ENCODE data around the gene SBNO1.
"Not testable (repeated sequence)": the region's sequence is repeated elsewhere in the genome, so short reads cannot be mapped to it uniquely, and the experiment has no call there.

The SBNO1 gene

DNA sequence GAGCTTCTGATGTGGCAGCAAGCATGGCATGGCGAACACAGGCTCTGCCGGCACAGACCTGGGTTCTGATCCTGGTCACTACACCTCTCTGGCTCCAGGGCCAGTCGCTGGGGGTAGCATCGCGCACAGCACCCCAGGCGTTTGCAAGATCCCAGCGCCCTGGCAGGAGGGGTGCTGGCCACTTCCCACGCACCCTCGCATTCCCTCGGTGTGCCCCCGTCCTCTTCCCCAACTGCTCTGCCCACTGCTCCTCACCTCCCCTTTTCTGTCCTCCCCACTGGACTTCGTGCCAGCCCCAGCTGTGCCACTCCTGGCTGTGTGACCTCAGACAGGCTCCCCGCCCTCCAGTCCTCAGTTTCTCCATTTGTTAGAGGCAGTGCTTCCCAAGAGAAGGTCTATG lies 95.8 kb downstream of the SBNO1 start:
- DNase-seq: no peak

DNA sequence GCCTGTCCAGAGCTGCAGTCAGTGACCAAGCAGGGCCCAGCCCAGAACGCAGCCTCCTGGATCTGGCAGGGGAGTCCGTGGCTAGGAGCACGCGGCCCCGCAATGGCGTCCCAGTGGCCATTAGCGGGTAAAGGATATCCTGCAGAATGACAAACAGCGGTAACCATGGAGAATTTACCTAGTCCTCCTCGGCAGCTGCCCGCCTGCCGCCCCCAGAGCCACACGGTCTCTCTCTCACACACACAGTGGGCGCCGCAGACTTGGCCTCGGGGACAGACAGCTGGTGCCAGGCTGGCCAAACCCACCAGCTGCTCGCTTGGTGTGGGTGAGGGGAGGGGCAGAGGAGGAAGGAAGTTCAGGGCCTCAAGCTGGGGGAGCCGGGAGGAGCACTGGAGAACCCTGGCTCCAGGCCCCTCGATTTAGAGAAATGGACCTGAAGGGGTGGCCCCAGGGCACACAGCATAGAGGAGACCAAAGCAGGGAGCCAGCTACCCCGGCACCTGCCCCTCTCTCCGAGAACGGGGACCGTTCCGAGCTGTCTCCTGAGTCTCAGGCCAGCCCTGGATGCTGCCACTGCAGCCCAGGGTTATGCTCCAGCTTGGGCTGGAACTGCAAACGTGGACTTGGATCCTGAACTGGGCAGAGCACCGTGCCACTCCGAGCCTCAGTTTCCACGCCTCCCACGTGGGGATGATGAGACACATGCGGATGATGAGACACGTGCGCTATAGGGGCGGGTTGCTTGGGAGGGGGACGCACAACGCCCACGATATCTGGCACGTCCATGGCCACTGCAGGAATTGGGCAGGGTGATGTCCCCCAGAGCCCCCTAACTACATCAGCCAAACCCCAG lies 96.4 kb downstream of the SBNO1 start:
- DNase-seq: no peak

DNA sequence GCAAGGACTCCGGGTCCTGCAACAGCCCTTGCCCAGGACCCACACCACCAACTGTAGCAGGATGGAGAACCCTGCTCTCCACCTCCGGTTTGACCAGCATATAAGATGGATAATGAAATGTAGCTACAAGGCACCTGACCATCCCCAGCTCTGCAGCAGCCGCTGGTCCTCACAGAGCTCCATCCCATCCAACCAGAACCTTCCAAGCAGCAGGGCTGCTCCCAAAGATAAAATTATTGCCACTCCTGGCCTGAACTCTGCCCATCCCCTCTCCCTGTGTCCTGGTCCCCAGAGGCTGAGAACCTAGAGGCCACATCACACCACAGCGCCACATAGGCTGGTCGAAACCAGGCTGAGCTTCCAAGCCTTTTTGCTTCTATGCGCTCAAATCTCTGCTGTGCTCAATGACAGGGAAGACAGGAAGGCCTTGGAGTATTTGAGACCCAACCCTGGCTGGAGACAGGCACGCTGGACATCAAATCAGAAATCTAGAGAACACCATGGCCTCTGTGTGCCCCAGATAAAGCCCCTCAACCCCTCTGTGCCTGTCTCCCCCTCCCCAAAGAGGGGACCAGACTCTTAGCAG lies 97.2 kb downstream of the SBNO1 start:
- DNase-seq: no peak

DNA sequence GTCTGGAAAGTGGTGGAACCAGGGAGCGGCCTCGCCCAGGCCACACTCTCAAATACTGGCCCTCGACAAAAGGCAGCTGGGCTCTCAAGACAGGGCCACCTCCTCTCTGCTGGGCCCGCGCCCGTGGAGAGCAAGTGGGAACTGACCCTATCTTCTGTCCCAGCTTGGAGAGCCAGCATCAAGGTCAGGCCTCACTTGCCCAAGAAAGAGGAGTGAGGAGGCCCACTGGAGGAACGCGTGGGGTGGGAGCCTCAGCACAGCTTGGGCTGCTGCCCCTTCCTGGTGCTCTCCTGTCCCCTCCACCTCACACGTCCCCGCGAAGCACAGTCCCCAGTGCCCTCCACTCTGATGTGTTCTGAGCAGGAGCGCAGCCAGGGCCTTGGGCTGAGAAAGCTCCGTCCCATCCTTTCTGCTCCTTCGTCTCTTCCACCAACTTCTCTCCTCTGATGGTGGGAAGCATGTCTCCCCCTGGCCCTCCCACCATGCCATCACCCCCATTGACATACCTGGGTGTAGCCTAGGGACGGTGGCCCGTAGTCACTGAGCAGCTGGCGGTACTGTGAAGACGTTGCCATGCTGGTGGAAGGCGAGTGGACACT lies 97.9 kb downstream of the SBNO1 start:
- DNase-seq: no peak

DNA sequence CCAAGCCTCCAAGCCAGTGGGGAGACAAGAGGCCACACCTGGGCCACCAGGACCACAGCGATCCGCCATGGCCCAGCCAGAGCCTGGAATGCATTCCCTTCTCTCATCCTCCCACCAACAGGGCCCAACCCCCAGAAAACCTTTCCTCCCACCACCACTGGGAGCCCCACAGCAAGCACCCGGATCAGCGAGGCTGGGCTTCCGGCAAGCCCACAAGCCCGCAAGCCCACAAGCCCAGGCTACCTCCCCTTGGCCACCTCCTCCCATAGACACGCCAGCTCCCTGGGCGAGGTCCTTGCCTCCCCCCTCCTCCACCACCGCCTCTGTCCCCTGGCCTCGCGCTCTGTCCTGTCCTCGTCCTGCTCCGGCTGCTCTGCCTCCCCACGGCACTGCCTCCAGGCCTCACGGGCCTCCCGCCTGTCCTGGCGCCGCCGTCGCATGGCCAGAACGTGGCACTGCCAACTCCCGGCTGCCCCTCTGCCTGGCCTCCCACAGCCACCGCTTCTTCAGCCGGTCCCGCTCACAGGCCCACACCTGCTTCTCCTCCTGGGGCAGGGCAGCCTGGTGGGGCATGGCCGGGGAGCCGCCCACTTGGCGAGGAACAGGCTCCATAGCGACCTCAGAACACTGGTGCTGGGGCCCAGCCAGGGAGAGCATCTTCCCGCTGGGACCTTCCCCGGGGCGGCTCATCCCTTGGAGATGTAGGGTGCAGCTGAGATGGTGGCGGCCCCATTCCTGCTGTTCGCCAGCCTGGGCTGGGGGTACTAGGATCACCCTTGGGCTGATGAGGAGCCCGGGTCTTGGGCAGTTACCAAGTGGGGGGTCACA lies 98.6 kb downstream of the SBNO1 start:
- no peak for DNase-seq

DNA sequence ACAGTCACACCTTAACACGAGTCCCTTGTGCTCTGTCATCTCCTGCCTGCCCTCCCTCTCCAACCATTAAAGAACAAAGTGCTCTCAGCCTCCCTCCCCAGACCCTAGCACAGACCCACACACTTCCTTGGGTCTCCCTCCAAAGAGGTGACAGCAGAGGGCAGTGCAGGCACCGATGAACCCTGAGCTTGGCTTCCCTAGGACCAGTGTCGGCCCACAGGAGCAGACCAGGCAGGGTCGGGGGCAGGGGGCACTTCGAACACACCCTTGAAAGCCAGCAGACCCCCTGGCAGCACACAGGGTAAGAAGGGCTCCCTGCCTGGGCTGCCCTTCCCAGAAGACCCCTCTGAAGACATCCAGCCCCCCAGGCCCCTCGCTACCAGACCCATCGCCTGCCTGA lies 100.0 kb downstream of the SBNO1 start:
- no peak for DNase-seq

DNA sequence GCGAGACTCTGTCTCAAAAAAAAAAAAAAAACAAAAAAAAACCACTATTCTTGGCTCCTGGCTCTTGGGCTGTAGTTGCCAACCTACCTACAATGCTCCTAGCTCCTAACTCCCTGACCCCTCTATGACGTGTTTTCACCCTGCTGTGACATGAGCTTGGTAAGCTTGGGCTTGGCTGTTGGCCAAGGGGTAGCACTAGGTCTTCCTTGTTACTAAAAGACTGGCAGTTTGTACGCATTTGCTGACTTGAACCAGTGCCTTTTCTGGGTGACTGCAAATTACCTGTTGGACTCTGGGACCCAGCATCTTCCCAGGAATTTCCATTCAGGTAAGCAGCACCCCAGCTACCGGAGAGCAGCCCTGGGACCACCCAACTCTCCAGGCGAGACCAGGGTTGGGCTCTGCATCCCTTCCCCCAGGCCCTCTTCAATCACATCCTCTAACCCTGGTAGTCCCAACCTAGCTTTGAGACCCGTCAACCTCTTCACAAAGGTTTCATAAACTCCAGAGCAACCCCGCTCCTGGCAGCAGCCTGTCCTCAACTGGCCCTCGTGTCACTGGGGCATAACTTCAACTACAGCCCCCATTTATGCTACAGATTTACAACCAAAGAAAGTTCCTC lies 101.3 kb downstream of the SBNO1 start:
- no peak for DNase-seq

DNA sequence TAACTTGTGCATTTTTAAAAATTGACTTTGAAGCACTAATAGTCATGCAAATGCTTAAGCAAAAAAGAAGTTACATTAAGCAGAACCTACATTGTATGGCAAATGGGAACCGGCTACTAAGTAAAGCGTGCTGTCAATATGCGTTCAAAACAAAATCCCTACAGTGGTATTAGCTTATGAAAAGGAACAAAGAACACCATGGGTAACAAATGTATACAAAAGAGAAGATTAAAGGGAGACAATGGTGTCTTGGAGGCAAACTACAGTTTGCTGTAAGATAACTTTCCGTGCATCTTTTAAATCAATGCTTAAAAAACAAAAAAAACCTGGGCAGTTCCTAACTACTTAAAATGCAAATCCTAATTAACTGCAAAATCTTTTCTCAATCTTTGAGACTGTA lies 103.5 kb downstream of the SBNO1 start:
- DNase-seq: no peak

DNA sequence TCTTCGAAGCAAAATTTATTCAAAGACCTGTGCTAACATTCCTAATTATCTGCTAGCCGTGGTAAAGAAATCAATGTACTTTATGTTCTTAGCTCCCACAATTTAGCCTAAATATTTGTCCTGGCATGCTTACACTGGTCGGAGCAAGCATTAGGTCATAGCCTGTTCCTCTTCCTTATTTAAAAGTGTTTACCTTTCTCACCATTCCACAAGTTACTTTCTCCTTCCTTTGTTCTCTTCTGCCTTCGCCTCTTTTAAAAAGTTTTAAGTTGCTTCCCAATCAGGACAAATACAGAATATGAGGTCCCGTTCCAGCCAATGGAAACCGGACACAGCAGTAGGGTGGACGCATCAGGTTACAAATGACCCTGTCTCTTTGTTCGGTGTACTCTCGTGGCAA lies 104.6 kb downstream of the SBNO1 start:
- DNase-seq: no peak

DNA sequence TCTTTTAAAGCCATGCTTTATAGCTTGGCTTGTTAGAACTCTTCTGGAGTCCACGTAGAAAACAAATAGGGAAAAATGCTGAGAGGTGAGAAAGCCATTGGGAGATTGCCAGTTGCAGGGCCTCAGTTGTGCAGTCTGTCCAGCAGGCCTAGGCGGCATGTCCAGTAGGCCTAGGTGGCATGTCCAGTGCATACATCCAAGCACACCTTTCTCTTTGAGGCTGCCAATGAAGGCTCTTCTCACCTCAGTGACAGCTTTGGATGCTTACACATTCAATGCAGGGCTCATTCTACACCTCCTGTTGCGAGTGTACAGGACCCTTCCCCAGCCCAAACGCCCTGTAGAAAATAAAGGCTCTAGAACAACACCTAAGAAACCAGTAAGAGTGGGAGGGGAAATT lies 106.1 kb downstream of the SBNO1 start:
- no peak for DNase-seq

DNA sequence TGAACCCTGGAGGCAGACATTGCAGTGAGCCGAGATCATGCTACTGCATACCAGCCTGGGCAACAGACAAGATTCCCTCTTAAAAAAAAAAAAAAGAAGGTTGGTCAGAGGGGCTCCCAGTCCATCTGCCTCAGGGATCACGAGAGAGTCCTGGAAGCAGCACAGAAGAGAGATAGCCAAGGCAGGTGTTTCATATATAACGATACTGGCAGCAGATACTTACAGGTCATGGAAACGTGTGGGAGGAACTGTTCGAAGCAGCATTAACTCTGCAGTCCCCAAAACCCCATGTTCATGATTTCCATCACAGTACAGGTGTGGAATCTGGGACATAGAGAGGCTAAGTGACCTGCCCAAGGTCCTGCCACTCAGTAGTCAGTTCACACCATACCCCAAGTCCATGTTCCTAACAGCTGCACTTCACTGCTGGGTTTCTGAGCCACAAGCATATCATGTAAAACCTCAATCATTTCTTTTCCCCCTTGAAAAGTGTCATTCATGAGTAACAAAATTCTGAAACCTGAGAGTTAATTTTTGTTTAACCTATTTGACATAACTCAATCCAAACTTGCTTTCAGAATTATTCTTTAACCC lies 109.7 kb downstream of the SBNO1 start:
- no peak for DNase-seq

DNA sequence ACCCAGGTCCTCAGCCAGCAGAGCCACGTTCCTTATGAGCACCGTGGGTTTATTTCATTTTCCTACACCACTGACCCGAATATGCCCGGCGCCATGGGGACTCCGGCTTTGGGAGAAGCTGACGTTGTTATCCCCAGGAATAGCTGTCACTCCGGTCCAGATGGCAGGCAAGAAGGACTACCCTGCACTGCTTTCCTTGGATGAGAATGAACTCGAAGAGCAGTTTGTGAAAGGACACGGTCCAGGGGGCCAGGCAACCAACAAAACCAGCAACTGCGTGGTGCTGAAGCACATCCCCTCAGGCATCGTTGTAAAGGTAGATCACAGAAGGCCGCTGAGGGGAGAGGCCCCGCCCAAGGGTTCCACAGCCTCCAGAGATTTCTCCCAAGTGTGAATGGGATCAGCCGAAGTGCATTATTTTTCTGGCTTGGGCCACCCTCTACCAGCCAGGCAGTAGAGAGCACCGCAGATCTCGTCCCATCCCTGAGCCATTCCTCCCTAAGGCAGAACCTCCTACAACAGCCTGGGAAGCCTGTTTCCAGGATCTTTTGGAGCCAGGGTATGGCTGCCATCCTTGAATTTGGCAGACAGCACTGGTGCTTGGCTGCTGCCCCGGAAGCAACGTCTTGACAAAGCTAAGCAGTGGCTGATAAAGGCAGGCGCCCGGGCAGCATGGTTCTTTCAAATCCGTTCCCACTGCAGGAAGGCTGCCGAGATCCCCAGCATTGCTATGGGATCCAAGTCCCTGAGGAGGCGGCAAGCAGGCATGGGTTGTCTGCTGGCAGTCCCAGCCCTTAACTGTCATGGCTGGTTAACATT lies 110.8 kb downstream of the SBNO1 start:
- DNase-seq: no peak

DNA sequence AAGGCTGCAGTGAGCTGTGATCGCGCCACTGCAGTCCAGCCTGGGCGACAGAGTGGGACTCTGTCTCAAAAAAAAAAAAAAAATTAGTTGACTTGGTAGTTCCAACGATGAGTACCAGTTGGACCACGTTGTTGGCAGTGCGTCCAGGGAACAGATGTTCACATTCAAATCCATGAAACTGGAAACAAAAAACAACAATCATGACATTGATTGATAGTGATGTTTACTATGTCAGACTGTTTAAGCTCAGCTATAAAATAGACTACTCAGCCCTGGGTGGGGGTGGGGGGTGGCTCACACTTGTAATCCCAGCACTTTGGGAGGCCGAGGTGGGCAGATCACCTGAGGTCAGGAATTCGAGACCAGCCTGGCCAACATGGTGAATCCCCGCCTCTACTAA lies 112.3 kb downstream of the SBNO1 start:
- not testable (repeated sequence) for DNase-seq

DNA sequence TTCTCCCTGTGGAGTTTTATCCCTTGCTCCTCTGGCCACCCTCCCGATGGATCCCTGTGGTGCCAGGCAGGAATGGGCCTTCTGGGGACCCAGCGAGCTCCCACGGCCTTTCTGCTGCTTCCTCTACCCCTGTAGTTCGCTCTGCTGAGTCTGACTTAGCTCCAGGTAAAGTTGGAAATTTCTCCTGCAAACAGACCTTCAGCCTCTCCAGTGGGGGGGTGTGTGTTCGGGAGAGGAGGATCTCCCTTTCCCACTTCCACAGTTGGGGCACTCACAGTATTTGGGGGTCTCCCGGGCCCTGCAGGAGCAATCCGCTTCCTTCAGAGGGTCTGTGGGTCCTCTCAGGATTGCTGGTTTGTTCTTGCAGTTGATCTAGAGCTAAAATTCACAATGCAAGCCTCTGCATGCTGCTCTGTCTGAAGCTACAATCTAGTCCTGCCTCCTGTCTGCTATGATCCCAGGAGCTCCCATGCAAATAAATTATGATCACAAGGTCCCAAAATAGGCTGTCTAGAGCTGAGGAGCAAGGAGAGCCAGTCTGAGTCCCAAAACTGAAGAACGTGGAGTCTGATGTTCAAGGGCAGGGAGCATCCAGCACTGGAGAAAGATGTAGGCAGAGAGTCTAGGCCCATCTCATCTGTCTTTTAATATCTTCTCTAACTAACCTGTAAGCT lies 113.1 kb downstream of the SBNO1 start:
- DNase-seq: no peak

DNA sequence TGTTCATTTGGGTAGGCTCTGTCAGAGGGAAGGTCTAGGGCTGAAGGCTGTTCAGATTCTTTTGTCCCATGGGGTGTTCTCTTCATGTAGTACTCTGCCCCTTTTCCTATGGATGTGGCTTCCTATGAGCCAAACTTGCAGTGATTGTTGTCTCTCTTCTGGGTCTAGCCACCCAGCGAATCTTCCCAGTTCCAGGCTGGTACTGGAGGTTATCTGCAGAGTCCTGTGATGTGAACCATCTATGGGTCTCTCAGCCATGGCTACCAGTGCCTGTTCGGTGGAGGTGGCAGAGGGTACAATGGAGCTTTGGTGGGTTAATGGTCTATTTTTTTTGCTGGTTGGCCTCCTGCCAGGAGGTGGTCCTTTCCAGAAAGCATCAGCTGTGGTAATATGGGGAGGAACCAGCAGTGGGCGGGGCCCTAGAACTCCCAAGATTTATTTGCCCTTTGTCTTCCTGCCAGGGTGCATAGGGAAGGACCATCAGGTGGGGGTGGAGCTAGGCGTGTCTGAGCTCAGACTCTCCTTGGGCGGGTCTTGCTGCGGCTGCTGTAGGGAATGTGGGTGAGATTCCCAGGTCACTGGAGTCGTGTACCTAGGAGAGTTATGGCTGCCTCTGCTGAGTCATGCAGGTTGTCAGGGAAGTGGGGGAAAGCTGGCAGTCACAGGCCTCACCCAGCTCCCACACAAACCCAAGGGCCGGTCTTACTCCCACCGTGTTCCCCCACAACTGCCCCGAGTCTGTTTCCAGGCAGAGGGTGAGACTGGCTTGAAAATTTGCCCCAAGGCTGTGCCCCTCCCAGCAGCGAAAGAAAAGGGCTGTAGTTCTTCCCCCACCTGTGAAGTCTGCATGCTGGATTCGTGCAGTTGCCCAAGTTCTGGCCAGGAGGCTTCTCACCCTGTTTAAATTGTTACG lies 113.9 kb downstream of the SBNO1 start:
- no peak for DNase-seq

DNA sequence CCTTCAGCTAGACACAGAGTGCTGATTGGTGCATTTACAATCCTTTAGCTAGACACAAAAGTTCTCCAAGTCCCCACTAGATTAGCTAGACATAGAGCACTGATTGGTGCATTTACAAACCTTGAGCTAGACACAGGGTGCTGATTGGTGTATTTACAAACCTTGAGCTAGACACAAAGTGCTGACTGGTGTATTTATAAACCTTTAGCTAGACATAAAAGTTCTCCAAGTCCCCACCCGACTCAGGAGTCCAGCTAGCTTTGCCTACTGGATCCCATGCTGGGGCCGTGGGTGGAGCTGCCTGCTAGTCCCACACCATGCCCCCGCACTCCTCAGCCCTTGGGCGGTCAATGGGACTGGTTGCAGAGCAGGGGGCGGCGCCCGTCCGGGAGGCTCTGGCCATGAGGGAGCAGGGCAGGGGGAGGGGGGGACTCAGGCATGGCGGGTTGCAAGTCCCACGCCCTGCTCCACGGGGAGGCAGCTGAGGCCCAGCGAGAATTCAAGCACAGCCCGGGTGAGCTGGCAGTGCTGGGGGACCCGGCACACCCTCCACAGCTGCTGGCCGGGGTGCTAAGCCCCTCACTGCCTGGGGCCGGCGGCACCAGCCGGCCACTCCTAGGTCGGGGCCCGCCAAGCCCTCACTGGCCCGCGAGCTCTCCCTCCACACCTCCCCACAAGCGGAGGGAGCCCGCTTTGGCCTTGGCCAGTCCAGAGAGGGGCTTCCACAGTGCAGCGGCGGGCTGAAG lies 115.5 kb downstream of the SBNO1 start:
- DNase-seq: not testable (repeated sequence)

DNA sequence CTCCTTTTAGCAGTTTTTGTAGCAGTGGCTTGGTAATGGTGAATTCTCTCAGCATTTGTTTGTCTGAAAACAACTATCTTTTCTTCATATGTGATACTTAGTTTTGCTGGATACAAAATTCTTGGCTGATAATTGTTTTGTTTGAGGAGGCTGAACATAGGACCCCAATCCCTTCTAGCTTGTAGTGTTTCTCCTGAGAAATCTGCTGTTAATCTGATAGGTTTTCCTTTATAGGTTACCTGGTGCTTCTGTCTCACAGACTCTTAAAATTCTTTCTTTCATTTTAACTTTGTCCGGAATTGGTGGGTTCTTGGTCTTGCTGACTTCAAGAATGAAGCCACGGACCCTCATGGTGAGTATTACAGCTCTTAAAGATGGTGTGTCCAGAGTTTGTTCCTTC lies 116.5 kb downstream of the SBNO1 start:
- not testable (repeated sequence) for DNase-seq

DNA sequence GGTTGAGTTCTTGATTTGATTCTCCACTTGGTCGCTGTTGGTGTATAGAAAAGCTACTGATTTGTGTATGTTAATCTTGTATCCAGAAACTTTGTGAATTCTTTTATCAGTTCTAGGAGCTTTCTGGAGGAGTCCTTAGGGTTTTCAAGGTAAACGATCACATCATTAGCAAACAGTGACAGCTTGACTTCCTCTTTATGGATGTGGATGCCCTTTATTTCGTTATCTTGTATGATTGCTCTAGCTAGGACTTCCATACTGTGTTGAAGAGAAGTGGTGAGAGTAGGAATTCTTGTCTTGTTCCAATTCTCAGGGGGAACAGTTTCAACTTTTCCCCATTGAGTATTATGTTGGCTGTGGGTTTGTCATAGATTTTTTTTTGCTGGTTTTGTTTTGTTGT lies 119.0 kb downstream of the SBNO1 start:
- no peak for DNase-seq

DNA sequence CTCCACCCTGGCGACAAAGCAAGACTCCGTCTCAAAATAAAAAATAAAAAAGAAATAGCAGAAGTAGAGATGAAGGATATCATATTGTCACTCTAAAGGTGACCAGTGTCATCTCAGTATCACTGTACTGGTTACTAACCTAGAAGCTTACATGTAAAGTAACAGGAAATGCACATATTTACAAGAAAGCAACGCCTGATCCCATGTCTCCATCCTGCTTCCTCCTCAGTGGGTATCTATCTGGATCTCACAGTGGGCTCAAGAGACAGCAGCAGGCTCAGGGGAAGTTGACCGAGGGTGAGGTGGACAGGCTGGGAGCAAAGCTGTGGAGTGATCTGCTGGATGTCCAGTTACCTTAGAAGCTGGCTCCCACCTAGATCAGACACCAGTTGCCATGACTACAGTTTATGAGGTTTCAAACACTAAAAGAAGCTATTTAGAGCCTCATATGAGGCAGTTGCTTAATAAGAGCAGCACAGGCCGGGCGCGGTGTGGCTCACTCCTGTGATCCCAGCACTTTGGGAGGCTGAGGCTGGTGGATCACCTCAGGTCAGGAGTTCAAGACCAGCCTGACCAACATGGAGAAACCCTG lies 120.9 kb downstream of the SBNO1 start:
- no peak for DNase-seq
